GM19240 (cell line): ENCODE results near the gene MARK3.
A peak's percentile ranks its signal among the peaks of the same experiment; 100 is the strongest.
"Not testable (repeated sequence)": the region's sequence is repeated elsewhere in the genome, so short reads cannot be mapped to it uniquely, and the experiment has no call there.

Experiments used
- DNase-seq: peaks from one replicate; pipeline ENCODE4 v3.0.0; 2011; ENCODE audit warnings: low spot score; ENCODE audit not compliant: insufficient read length

MARK3 gene

GRCh38 chr14:103524002-103524935 is 139.1 kb downstream of the MARK3 start:
- no peak for DNase-seq

GRCh38 chr14:103525430-103526246 is 140.4 kb downstream of the MARK3 start:
- not testable (repeated sequence) for DNase-seq

- no peak for DNase-seq
Measured at GRCh38 chr14:103526247-103526913, 141.2 kb downstream of the MARK3 start.

DNA sequence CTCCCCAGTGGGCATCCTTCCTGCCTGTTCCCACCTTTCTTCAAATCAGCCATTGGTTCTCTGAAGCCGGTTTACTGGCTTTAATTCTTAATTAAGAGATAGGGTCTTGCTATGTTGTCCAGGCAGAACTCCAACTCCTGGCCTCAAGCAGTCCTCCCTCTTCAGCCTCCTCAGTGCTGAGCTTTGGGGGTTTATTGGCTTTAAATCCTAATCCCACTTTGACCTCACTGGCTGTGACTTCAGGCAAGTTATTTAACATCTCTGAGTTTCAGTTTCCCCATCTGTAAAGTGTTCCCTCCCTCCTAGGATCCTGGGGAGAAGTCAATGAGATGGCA is 141.7 kb downstream of the MARK3 start:
- DNase-seq, result no peak

DNA sequence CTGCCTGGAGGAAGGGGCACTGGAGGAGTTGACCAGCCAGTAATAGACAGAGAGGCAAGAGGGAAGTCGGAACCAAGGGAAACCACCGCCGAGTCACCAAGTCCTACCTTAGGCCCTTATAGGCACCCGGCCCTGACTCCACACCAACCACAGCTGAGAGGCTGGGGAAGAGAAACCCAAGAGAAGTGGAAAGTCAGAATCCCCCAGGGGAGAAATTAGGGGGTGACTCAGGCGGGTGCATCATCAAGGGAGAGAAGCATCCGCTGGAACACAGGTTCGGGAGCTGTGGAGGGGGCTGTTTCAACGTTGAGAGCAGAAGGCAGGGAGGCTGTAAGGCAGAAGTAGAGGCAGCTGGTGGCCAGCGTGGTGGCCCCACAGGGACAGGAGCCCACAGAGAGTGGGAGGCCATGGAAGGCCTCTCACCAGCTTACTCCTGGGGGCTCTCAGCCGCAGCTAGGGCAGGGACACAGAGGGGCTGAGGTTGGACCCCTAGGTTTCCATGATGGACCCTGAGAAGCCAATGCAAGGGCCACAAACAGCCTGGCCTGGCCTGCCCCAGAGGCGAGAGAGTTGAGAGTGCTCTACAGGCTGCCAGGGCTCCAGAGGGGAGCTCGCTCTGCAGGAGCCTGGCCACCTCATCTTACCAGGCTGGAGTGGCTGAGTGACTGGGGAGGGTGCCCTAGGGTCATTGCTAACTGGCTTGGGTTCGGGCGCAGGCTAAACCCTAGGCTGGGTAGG is 142.4 kb downstream of the MARK3 start:
- peak; percentile 68 for DNase-seq

DNA sequence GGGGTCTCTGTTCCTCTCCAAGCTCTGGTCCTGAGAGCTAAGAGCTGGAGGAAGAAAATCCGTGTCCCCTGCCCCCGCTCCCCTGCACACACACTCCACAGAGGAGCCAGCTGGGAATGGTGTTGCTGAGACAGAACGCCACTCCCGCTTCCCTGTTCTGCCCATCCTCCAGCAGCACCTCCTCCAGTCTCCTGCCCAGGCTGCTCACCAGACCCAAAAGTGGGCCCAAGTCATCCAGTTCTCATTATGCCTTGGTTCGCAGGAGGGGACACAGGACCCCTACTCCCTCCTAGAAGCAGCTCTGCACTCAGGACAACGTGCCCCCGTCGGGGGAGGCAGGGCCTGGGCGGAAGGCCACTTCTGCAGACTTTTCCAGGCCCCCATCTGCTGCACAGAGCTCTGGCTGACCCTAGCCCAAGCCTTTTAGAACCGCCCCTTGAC is 143.0 kb downstream of the MARK3 start:
- DNase-seq, result no peak

GRCh38 chr14:103528587-103529382 is 143.6 kb downstream of the MARK3 start, which contains the start of gene TRMT61A:
Gene TRMT61A (plus strand): TSS chr14:103529196. CDS start chr14:103529979, 783 bp downstream.
- DNase-seq, result peak; percentile 90

- DNase-seq, result no peak
Measured at GRCh38 chr14:103529383-103530365, 144.5 kb downstream of the MARK3 start.

DNA sequence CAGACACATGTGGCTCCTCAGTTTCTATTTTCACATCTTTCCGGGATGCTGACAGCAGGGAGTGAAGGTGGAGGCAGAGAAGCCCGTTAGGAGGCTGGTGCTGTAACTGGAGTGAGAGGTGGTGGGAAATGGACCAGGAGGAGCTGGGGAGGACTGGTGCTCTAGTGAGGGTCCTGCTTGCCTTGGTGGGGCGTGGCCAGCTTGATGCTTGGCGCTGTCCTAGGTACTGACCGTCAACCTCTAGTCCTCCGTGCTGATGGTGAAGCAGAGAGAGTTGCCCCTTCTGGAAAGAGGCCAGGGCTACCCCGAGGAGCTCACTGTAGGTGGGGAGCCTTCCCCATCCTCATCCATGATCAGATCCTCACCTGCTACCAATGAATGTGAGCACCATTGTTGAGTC is 145.2 kb downstream of the MARK3 start:
- no peak for DNase-seq

DNA sequence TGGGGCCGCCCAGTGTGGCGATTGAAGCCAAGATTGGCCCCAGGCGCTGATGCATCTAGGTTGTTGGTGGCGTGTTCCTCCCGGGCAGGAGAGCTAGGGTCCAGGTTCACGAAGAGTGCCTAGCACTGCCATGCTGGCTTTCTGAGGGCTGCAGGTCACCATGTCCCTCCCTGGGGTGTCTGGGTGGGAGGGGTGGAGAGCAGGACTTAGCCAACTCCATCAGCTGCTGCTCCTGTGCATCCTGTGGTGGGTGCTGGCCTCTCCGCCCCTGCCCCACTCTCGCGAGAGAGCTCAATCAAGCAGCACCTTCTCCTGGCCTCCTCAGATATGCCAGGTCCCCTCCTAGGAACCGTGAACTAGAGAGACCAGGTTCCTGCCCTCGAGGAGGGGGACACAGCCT is 145.6 kb downstream of the MARK3 start:
- no peak for DNase-seq

DNA sequence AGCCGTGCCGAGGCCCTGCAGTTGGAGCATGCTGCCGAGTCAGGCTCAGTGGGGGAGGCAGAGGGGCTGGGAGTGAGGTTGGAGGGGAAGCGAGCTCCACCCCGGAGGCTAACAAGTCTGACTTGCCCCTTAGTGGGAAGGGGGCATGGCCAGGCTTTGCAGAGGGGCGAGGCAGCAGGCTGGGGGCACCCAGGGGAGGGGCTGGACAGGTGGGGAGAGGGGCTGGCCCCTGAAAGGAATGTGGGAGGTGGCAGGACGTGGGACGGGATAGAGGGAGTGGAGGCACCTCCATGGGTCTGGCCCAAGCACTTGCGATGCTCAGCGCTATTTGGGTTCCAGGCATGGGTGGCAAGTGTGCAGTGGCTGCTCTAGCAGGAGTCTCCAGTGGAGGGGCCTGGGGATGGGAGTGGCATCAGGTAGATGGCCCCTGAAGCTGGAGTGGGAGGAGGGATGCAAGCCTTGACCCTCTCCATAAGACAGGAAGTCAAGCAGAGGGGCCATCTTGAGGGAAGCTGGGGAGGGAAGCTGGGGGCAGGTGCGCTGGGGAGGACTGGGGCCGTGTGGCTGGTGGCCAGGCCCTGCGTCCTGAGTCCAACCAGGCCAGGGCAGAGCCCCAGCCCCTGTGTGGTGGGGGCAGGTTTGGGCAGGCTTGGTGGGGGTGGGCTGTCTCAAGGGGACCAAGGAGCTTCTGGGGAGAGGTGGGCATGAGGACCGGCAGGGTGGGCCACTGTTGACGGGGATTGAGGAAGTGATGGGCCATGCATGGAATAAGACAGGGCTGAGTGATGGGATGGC is 146.4 kb downstream of the MARK3 start:
- DNase-seq, result no peak

- no peak for DNase-seq
Measured at GRCh38 chr14:103532216-103533136, 147.3 kb downstream of the MARK3 start.

DNA sequence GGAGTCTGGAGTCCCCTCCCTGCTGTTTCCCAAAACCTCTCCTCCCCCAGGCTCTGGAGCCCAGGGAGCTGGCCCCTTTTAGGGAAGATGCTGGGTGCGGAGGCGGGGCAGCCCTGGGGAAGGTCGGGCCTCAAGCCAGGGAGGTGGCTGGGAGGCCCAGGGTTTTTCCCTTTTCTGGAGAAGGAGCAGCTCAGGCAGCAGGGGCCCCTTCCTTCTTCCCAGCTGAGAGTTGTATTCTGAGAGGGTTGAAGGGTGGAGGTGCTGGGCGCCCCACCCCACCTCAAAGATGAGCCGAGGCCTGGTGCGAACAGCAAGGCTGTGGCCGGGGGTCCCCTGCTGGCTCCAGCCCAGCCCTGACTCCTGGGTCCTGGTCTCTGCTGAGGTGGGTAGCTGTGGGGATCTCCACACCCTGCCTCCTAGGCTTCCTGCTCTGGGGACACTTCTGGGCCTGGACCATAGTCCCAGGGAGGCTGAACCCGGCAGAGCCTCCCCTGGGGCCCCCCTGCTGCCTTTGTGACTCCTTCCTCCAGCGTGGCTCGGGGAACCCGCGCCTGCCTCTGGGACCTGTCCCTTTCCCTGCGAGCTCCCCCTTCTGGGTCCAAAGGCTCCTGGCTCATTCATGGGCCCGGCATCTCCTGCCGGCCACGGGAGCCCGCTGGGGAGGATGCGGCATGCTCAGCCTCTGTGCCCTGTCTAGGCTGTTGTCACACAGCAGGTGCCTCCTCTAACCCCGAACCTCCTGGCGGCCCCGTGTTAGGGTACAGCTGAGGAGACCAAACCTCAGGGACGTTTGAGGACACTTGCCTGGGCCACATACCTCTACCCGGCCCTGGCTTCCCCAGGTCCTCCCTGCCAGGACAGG is 148.2 kb downstream of the MARK3 start:
- no peak for DNase-seq

GRCh38 chr14:103533999-103534575 is 148.9 kb downstream of the MARK3 start:
- DNase-seq, result no peak

- DNase-seq, result no peak
Measured at GRCh38 chr14:103534576-103535061, 149.4 kb downstream of the MARK3 start.
